Activated gamma-delta T cell (primary cell): ENCODE data around the gene NXPE2.

Experiments
- DNase-seq: peaks from one replicate; lab custom pipeline; 2025; lab: John Stamatoyannopoulos, UW

The NXPE2 gene

DNA sequence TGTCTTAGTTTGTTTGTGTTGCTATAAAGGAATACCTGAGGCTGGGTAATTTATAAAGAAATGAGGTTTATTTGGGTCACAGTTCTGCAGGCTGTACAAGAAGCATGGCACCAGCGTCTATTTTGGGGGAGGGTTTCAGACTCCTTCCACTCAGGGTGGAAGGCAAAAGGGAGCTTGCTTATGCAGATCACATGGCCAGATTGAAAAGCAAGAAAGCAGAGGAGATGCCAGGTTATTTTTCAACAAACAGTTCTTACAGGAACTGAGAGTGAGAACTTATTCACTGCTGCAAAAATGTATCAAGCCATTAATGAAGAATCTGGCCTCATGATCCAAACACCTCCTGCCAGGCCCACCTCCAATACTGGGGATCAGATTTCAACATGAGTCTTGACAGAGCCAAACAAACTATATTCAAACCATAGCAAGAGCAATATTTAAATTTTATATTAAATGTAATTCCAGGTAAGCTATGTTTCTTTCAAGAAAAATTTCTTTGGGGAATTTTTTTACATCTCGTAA, 66.9 kb downstream of the NXPE2 start:
- no peak for DNase-seq

GRCh38 chr11:114746013-114746412, 67.7 kb downstream of the NXPE2 start:
- DNase-seq, result no peak
